HG03039 (cell line): ENCODE results near the gene LGALS9.
"Not testable (repeated sequence)": the region's sequence is repeated elsewhere in the genome, so short reads cannot be mapped to it uniquely, and the experiment has no call there.

Source experiments
- ATAC-seq: cut with Tn5 transposase; IDR thresholded peaks from one replicate; pipeline ENCODE4 v1.9.1; 2021; ENCODE audit warnings: mild to moderate bottlenecking, moderate library complexity; ENCODE audit not compliant: unreplicated experiment

The LGALS9 gene

GRCh38 chr17:27651411-27652345, 20.7 kb downstream of the LGALS9 start:
- ATAC-seq = no peak

DNA sequence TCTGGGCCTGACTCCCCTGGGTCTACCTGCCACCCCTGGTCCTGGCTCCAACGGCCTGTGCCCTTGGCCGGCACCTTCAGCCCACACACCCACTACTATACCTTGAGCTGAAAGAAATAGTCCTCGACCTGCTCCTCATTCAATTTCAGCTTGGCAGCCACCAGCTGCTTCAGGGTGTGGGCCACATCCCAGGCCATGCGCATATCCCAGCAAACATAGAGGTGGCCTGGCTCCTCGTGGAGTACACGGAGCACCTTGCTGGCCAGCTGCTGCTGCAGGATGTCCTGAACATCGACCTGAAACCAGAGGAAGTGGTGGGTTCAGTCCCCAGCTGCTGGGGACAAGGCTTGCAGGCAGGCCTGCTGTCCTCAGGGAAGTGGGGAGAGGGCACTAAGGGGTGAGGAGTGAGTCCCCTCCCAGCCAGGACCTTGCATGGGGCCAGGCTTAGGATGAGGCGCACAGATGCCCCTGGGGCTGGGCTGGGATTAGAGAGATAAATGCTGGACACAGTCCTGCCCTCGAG, 22.5 kb downstream of the LGALS9 start:
- ATAC-seq = not testable (repeated sequence)

DNA sequence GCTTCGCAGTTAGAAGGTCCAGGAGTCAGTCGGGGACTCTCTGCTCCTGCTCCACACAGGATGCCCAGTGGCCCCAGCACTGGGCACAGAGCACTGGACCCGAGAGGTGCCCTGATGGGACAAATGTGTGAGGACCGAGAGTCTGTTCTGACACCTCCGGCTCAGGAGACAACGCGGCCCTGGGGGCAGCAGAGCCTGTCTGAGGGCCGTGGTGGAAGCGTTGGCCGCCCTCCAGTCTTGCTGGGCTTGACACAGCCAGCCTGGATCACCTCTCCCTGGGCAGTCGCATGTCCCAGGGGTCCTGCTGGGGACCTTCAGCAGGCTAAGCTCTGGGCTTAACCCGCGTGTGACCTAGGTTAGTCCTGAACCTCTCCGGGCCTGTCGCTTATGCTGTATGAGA, 23.1 kb downstream of the LGALS9 start:
- ATAC-seq = no peak

DNA sequence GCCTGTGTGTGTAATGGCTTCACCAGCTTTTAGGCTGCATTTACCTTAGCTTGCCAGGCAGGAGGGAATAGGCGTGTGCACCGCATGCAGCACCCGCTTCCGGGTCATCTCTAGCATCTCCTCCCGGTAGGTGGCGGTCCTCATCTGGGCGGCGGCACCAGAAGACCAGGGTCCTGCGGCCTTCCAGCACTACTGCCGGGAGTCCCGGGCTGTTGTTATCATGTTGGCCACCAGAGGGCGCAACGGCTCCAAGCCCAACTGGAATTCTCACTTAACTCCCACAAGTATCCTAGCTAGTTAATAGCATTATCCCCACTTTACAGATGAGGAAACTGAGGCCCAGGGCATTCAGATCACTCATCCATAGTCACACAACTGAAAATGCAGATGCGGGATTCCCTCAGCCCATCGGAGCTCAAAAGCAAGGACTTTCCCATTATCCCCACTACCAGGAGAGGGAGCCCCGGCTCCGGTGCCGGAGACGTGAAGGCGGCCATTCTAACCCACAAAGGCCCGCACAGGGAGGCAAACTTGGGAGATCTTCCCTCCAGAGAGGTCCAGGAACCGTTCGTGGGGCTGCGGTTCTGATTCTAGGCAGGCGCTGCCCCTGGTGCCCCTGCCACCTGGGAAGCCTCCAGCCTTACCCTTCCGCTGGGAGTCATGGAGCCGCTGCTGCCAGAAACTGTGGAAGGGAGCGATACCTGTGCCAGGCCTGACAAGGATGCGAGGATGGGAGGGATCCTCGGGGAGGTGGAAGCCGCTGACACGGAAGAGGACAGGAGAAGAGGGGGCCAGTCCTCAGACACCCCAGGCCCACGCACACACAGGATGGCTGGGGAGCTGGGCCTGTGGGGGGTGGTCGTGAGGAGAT, 23.9 kb downstream of the LGALS9 start:
- ATAC-seq = no peak

DNA sequence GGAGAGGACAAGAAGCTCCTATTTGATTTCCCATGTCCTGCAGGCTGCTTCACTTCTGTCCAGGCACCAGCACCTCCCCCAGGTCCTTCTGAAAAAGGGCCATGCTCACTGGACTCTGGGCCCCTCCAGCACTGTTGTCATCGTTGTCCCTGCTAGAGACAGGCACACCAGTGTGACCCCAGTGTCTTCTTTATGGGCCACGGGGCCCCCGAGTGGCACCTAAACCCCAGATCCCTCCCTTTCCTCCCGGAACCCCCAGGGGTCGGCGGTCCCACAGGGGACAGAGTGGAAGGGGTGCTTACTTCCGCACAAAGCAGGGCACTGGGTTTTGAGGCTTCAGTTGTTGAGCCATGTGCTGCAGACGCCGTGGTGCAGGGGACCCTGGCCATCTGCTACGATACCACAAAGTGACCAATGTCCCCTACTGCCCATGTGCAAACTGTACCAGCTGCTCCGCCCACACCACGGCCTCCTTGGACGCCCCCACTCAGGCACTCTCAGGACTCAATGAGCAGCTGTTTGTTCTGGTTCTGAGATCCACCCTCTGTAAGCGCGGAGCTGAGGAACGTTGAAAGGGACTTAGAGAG, 24.6 kb downstream of the LGALS9 start:
- not testable (repeated sequence) for ATAC-seq

DNA sequence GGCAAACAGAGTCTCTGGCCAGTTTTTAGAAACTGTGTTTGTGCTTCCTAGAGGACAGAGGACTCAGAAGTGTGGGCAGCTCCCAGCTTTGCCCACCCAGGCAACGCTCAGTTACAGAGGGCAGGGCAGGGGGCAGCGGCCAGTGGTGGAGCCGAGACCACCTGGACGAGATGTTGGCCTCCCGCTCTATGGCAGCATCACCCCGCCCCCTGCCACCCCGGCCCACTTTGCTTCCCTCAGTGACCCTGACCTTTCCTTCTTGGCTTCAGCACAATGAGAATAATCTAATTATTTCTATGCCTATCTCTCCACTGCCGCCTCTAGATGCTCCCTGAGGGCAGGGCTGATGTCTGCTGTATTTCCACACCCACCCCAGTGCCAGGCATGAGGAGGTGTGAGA, 25.6 kb downstream of the LGALS9 start:
- not testable (repeated sequence) for ATAC-seq

GRCh38 chr17:27657620-27658019, 26.6 kb downstream of the LGALS9 start:
- ATAC-seq = no peak

DNA sequence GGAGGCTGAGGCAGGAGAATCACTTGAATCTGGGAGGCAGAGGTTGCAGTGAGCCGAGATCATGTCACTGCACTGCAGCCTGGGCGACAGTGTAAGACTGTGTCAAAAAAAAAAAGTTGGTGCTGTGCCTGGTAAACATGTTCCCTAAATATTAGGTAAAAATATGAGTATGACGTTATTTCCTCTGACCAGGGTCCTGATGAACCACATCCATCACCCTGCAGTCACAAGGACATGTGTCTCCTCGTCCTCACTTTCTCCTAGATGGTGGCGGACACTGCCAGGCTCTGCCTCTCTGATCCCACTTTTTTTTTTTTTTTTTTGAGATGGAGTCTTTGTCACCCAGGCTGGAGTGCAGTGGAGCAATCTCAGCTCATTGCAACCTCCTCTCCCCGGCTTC, 28.7 kb downstream of the LGALS9 start:
- ATAC-seq = no peak

- ATAC-seq = no peak
These were observed 29.4 kb downstream of the LGALS9 start for GRCh38 chr17:27660436-27660835.

GRCh38 chr17:27663936-27664605, 33.1 kb downstream of the LGALS9 start:
- ATAC-seq = no peak

DNA sequence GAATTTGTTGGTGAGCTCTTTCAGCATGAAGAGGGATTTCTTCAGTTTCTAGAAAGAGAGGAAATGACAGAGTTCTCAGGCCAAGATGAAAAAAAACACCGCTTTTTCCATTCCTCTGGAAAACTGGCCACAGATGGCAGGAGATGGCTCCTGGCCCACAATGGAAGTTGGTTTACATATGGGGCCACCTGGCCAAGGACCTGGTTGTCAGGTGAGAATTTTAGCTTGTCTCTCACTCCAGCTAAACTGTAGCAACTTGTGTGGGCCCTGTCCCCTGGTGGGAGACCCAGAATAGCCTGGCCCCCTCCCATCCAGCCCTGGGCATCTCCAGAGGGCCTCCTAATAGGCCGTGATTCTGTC, 33.6 kb downstream of the LGALS9 start:
- no peak for ATAC-seq

GRCh38 chr17:27665549-27665948, 34.6 kb downstream of the LGALS9 start:
- ATAC-seq = no peak

DNA sequence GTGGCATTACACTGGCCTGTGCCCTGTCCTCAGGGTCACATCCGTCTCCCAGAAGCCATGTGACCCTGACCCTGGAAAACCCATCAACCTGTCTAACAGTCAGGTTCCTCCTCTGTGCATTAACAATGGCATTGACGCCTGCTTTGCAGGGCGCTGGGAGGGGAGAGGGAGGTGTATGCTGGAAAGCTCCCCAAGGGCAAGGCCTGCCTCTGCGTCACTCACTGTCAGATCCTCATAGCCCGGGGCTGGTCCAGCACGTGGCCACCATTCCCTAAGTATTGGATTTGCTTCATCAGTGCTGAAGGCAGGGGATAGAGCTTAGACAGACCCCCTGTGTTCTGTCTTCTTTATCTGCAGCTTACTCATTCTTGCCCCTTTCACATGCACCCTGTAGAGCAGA, 35.3 kb downstream of the LGALS9 start:
- not testable (repeated sequence) for ATAC-seq

DNA sequence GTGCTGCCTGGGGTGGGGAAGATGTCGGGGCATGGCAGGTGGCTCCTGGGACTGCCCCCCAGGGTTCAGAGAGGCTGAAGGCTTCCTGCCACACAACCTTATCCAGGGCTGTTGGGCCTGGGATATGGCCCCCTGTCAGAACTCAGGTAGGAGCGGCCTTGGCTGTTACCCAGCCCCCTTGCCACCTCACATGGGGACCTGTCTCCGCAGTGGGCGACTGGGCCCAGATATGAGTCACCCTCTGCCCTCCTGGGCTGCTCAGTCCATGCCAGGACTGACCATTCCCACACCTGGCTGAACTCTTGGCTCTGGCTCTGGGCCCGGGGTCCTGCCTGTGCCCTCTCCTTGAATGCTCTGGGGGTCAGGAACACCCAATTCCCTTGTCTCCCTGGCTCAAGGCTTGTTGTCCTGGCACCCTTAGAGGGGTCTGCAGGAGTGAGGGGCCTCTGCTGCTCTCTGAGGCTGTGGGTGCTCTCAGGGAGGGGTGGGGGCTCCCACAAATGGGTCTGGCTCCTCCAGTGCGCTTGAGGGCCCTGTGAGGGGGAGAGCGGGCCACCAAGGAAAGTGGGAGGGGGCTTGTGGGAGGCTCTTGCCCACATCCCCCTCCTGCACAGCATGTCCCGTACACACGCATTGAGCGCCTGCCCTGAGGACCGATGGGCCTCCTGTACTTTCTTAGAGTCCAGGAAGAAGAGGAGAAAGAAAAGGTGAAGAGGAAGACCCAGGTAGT, 36.0 kb downstream of the LGALS9 start:
- ATAC-seq = no peak

- ATAC-seq = no peak
These were observed 36.9 kb downstream of the LGALS9 start for GRCh38 chr17:27667656-27668487.

DNA sequence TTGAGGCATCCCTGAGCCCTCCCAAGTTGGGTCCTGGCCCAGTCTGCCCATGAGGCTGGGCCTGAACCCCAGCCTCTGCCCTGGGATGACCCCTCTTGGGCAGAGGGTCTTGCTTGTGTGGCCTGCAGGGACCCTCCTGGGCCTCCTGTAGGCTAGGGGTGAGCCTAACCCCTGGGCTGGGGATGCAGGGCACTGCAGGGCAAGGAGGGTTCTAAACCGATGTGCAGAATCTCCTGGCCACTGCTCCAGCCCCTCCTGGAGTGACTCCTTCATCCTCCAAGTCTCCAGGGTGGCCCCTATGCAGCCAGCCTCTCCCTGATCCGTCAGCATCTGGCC, 37.5 kb downstream of the LGALS9 start:
- no peak for ATAC-seq

DNA sequence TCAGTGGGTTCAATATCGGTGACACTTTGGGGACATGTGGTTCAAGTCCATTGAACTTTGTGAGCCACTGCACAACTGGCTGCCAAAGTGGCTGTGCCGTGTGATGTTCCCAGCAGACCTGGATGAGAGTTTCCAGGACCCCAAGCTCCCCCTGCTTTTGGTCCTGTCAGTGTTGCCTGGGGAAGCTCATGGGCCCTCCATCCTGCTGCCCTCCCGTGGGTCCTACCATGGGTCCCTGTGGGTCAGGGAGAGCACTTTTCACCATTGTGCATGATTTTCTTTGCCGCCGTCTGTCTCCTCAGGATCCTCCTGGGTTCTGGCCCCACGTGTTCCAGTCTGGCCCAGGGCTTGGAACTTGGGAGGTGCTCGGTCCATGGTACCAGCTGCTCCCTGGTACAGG, 38.1 kb downstream of the LGALS9 start:
- ATAC-seq = no peak

GRCh38 chr17:27669850-27670249, 38.9 kb downstream of the LGALS9 start:
- no peak for ATAC-seq
